Adrenal gland (tissue), 5 donors: ENCODE data around the gene FAM43A.

Source experiments
- POLR2A ChIP-seq, 2 donors: fragments of 450-650 bp; IDR thresholded peaks; one replicate each; pipeline ENCODE4 v1.6.1; 2017; ENCODE audit warnings: antibody characterized with exemption in 2 of 2, mild to moderate bottlenecking in 2 of 2, moderate library complexity in 1 of 2
- TF ChIP-seq, protein P1 (sequence below), 6 experiments: fragments of 450-650 bp in 4 of 6; fragments of 200-600 bp in 2 of 6; sonication (generic) in 1 of 6; IDR thresholded peaks; 1 replicate in 5 of 6; 2 replicates in 1 of 6; pipeline versions ENCODE4 v1.5.1 to v1.8.0; 2016 to 2021; ENCODE audit warnings: antibody characterized with exemption in 6 of 6, mild to moderate bottlenecking in 2 of 6, moderate library complexity in 1 of 6
- donor health status: DM: no; HTN: no; CAD: no.

DNA sequence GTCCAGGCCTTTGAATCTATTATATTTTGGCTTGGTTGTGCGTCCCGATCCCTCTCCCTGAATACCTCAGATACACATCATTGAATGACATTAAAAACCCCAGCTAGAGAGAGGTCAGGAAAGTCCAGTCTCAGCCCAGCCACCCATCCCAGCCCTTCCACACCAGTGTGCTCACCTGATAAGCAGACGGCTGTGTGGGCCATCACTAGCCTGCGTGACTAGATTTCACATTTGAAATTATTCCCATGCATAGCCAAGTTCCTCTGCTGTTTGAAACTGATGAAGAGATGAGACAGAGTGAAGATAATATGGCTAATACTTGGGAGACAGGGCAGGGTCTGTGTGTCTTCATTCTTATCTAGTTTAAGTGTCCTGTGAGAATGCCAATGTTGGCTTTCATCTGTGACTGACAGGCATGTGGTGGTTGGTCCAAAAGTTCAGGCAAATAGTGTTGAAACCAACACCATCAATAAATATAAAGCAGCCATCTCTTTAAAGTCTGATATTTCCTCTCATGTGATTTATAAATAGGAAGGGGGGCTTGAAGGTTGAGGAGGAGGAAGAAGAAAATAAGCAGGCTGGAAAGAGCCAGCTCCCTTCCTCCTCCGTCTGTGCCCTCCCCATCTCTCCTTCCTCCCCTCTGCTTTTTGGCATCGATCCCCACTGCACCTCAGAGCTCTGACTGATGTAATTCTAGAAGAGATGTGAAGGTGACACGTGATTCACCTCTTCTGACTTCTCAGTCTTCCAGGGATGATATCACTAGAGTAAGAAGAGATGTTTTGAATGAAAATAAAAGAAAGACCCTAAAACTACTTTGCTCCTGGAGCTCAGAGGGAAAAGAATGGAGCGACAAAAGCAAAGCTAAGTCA, 5.1 kb downstream of the FAM43A start:
- TF ChIP-seq, protein P1, sequence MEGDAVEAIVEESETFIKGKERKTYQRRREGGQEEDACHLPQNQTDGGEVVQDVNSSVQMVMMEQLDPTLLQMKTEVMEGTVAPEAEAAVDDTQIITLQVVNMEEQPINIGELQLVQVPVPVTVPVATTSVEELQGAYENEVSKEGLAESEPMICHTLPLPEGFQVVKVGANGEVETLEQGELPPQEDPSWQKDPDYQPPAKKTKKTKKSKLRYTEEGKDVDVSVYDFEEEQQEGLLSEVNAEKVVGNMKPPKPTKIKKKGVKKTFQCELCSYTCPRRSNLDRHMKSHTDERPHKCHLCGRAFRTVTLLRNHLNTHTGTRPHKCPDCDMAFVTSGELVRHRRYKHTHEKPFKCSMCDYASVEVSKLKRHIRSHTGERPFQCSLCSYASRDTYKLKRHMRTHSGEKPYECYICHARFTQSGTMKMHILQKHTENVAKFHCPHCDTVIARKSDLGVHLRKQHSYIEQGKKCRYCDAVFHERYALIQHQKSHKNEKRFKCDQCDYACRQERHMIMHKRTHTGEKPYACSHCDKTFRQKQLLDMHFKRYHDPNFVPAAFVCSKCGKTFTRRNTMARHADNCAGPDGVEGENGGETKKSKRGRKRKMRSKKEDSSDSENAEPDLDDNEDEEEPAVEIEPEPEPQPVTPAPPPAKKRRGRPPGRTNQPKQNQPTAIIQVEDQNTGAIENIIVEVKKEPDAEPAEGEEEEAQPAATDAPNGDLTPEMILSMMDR (IDR thresholded peaks at IDR 0.05) = no peak
- TF ChIP-seq POLR2A (IDR thresholded peaks at IDR 0.05) = no peak
